Activated T-helper 2 cell treated with anti-CD3 and anti-CD28 coated beads, Interferon-gamma antibody, Interleukin-2, Interleukin-4, amounts not matched to agents 10 μg/mL and 5 μg/mL and 100 μg/mL, durations not matched to agents 14 hours and 24 hours and 36 hours (primary cell): ENCODE measurements around the gene OR52K1. TPM values are rescaled to one million over a fixed set of nuclear protein-coding genes. Genes with fewer than 3 reads are reported as not detected.

Experiments used
- total RNA-seq: library from RNA; stranded (reverse); gene quantifications from 2 replicates; pipeline ENCODE4 v1.2.3, GENCODE V29; 2022

OR52K1 gene
- total RNA-seq, 1 donor from 2014 or later = not detected

Other genes starting within 250 kb of the OR52K1 start
- not detected in 2 replicates for gene OR52B4, start 114.3 kb upstream of the OR52K1 start, total RNA-seq
- 31.9 and 34.9 TPM in 2 replicates for gene TRIM21, start 88.9 kb upstream of the OR52K1 start, total RNA-seq
- gene OR52K2, start 33.4 kb upstream of the OR52K1 start, total RNA-seq = not detected in 2 replicates
- gene OR52M1, start 62.5 kb downstream of the OR52K1 start, total RNA-seq = not detected in 2 replicates
- not detected in 2 replicates for gene OR52I2, start 99.1 kb downstream of the OR52K1 start, total RNA-seq
- gene OR52I1, start 111.4 kb downstream of the OR52K1 start, total RNA-seq = not detected in 2 replicates
- gene TRIM68, start 125.6 kb downstream of the OR52K1 start, total RNA-seq = 10.0 and 11.0 TPM in 2 replicates
- gene OR51D1, start 154.8 kb downstream of the OR52K1 start, total RNA-seq = not detected in 2 replicates
- gene OR51E1, start 161.3 kb downstream of the OR52K1 start, total RNA-seq = not detected in 2 replicates
- gene OR51E2, start 215.2 kb downstream of the OR52K1 start, total RNA-seq = not detected in 2 replicates
- not detected in 2 replicates for gene MMP26, start 222.1 kb downstream of the OR52K1 start, total RNA-seq